Loucy (cell line): Measurements from ENCODE around the gene IL1RN.

Experiments
- H2AFZ ChIP-seq: fragments of 200-600 bp; sonication (generic); 2 replicates; pipeline ENCODE4 v1.6.0; 2016; ENCODE audit warnings: antibody characterized with exemption, mild to moderate bottlenecking, low read length, moderate library complexity
- H3F3A ChIP-seq: fragments of 200-600 bp; 2 replicates; pipeline ENCODE4 v1.6.0; 2016; ENCODE audit warnings: antibody characterized with exemption, low read depth, mild to moderate bottlenecking
- H3K27me3 ChIP-seq: fragments of 200-600 bp; sonication (generic); 2 replicates; pipeline ENCODE4 v1.6.1; 2014; ENCODE audit warnings: low read length, mild to moderate bottlenecking; ENCODE audit not compliant: insufficient read depth, poor library complexity, severe bottlenecking
- H3K36me3 ChIP-seq: fragments of 200-600 bp; sonication (generic); 2 replicates; pipeline ENCODE4 v1.6.1; 2016; ENCODE audit warnings: low read length; ENCODE audit not compliant: insufficient read depth
- H3K4me1 ChIP-seq: fragments of 200-600 bp; sonication (generic); 2 replicates; pipeline ENCODE4 v1.5.1; 2014; ENCODE audit warnings: low read length, mild to moderate bottlenecking; ENCODE audit not compliant: insufficient read depth, poor library complexity, severe bottlenecking
- H3K4me2 ChIP-seq: fragments of 200-600 bp; sonication (generic); 2 replicates; pipeline ENCODE4 v1.6.0; 2014; ENCODE audit warnings: antibody characterized with exemption, low read length, low read depth, mild to moderate bottlenecking; ENCODE audit not compliant: poor library complexity, severe bottlenecking
- H3K4me3 ChIP-seq: fragments of 200-600 bp; sonication (generic); 2 replicates; pipeline ENCODE4 v1.5.1; 2014; ENCODE audit warnings: low read length, mild to moderate bottlenecking, mixed read lengths; ENCODE audit not compliant: poor library complexity, severe bottlenecking
- H3K79me2 ChIP-seq: fragments of 200-600 bp; sonication (generic); 2 replicates; pipeline ENCODE4 v1.6.1; 2014; ENCODE audit warnings: low read length; ENCODE audit not compliant: insufficient read depth
- H3K9ac ChIP-seq: fragments of 200-600 bp; sonication (generic); 2 replicates; pipeline ENCODE4 v1.6.0; 2014; ENCODE audit warnings: mild to moderate bottlenecking, low read depth, low read length, moderate library complexity; ENCODE audit not compliant: poor library complexity, severe bottlenecking
- H3K9me2 ChIP-seq: fragments of 200-600 bp; sonication (generic); replicated peaks from 2 replicates; pipeline ENCODE4 v1.6.1; 2016; ENCODE audit warnings: low read depth, low read length, mixed read lengths
- H3K9me3 ChIP-seq: fragments of 200-600 bp; sonication (generic); 2 replicates; pipeline ENCODE4 v1.6.1; 2014; ENCODE audit warnings: mild to moderate bottlenecking, antibody characterized with exemption, low read length, low read depth; ENCODE audit not compliant: insufficient read depth
- H4K20me1 ChIP-seq: fragments of 200-600 bp; sonication (generic); 2 replicates; pipeline ENCODE4 v1.6.0; 2014; ENCODE audit warnings: antibody characterized with exemption, low read length, mild to moderate bottlenecking; ENCODE audit not compliant: insufficient read depth, poor library complexity, severe bottlenecking
- CTCF ChIP-seq: fragments of 200-600 bp; sonication (generic); conservative IDR thresholded peaks from 2 replicates; pipeline ENCODE4 v1.5.1; 2014; ENCODE audit warnings: mild to moderate bottlenecking, antibody characterized with exemption, low read length
- EZH2phosphoT487 ChIP-seq: fragments of 200-600 bp; IDR thresholded peaks from 2 replicates; pipeline ENCODE4 v1.6.1; 2018; ENCODE audit warnings: antibody characterized with exemption, mild to moderate bottlenecking, moderate library complexity, borderline replicate concordance

The IL1RN gene

DNA sequence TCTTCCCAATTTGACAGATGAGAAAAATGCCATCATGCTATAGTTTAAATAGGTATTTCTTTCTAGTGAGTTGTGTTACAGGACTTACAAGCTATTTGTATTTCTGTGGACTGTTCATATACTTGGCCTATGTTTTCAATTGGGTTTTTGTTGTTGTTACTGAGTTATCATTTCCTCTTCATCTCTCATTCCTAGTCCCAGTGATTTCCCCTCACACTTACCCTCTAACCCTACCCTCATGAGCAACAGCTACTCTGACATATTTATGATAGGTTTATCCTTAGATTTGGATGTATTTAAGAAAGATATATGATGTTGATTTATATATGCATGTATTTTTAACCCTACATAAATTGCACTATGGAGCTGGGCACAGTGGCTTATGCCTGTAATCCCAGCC is 35.5 kb downstream of the IL1RN start:
- H3K9ac ChIP-seq, result no peak overlapping the region
- no peaks in the 10 kb centered on the region for H3K79me2 ChIP-seq
- no peak for TF ChIP-seq CTCF
- no peak for TF ChIP-seq EZH2phosphoT487
- no peaks in the 10 kb centered on the region for H3F3A ChIP-seq
- no peaks in the 10 kb centered on the region for H3K9me2 ChIP-seq
- H3K36me3 ChIP-seq, result no peaks in the 10 kb centered on the region
- H3K9me3 ChIP-seq, result no peaks in the 10 kb centered on the region
- no peak overlapping the region for H2AFZ ChIP-seq
- no peaks in the 10 kb centered on the region for H4K20me1 ChIP-seq
- no peak overlapping the region for H3K4me2 ChIP-seq
- H3K4me3 ChIP-seq, result no peak overlapping the region
- H3K4me1 ChIP-seq, result peaks cover 15% of the 10 kb centered on the region
- H3K27me3 ChIP-seq, result no peaks in the 10 kb centered on the region

DNA sequence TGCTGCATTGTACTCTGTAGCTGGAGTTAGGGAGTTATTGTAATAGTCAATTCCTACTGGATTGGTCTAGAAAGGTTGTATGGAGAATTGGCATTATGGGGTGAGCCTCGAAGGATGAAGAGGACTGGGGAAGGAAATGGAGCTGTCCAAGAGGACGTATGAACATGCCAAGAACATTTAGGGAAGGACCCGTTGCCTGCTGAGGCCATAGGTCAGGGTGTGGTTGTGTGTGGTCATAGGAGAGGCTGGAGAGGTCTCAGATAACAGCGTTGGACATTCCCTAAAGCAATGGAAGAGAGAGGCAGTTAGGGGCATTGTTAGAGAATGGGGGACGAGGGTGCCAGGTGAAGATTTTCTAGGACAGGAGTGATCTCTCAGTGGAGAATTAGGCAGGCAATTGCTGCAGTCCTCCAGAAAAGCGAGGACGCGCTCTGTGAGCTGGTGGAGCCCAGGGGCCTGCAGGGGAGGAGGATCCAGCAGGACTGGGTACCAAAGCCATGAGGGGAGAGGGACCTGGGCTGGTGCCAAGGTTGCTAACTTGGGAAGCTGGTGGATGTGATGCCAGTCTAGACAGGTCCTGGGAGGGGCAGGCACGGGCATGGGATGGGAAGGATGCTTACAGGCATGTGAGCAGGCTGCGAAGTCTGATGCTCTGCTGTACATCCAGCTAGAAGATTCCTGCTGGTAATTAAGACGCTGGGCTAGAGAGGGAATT is 37.0 kb downstream of the IL1RN start:
- TF ChIP-seq EZH2phosphoT487 (no peak), CTCF (no peak)
- peaks cover 25% of the 10 kb centered on the region for H3K4me1 ChIP-seq
- H3K9me2 ChIP-seq, result no peaks in the 10 kb centered on the region
- H3K27me3 ChIP-seq, result no peaks in the 10 kb centered on the region
- no peak overlapping the region for H3K9ac ChIP-seq
- no peaks in the 10 kb centered on the region for H3K79me2 ChIP-seq
- no peaks in the 10 kb centered on the region for H3K36me3 ChIP-seq
- H3K4me2 ChIP-seq, result no peak overlapping the region
- no peaks in the 10 kb centered on the region for H3K9me3 ChIP-seq
- no peaks in the 10 kb centered on the region for H3F3A ChIP-seq
- H4K20me1 ChIP-seq, result no peaks in the 10 kb centered on the region
- no peak overlapping the region for H3K4me3 ChIP-seq
- H2AFZ ChIP-seq, result no peak overlapping the region

DNA sequence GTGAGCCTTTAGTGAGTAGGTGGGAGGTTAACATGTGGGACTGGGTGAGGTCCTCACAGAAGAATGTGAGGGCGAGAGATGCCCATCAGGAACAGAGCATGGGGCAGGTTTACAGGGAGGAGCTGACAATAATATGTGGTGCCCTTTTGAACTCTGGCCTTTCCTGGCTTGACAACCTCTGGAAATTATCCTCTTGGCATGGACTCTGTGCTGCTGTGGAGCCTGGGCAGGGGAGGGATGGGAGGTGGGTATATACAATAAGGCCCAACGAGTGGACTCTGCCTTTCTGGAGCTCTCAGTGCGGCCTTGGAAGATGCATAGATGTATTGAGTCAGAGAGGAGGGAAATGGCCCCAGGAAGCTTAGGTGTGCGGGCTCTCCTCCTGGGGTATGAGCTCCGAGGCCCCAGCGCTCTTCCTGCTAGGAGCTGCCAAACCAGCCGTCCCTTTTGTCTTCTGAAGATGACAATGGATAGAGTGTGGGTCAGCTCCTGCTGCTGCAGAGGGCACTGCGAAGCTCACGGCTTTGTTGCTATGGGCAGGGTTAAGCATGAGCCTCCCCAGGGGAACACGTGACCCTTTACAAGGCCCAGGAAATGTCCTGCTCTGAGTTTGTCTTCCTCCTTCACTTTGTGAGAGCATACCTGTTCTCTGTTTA is 37.7 kb downstream of the IL1RN start:
- peaks cover 25% of the 10 kb centered on the region for H3K4me1 ChIP-seq
- H3K9me2 ChIP-seq, result no peaks in the 10 kb centered on the region
- no peaks in the 10 kb centered on the region for H3K36me3 ChIP-seq
- H2AFZ ChIP-seq, result no peak overlapping the region
- H3K4me3 ChIP-seq, result no peak overlapping the region
- no peaks in the 10 kb centered on the region for H3K79me2 ChIP-seq
- no peaks in the 10 kb centered on the region for H4K20me1 ChIP-seq
- no peak overlapping the region for H3K9ac ChIP-seq
- H3K9me3 ChIP-seq, result no peaks in the 10 kb centered on the region
- H3K4me2 ChIP-seq, result no peak overlapping the region
- no peak for TF ChIP-seq EZH2phosphoT487
- no peak for TF ChIP-seq CTCF
- H3F3A ChIP-seq, result no peaks in the 10 kb centered on the region
- no peaks in the 10 kb centered on the region for H3K27me3 ChIP-seq
